ENCODE data around the gene ZNF691. TPM values are rescaled to one million over a fixed set of nuclear protein-coding genes. Genes with fewer than 3 reads are reported as not detected.
"Not testable (repeated sequence)": the region's sequence is repeated elsewhere in the genome, so short reads cannot be mapped to it uniquely, and the experiment has no call there.

Gene ZNF691
- total RNA-seq, result 8.5 TPM
- long read RNA-seq, transcript ZNF691-206 (2 exons, 1,577 nt), result major isoform, 11 of 19 reads
- long read RNA-seq, partial matches to known transcripts, result 3 of 19 reads
- long read RNA-seq, other reads (novel, unspliced or antisense), result 3 of 19 reads

GRCh38 chr1:42846257-42847110, at the start of gene ZNF691:
Gene ZNF691, plus strand, starts transcription at chr1:42846613. Its CDS starts 3,046 bp downstream, at chr1:42849659.
- peak; percentile 95 for DNase-seq
- intact Hi-C loops (cut with DNase I), result no loop called here

GRCh38 chr1:42797414-42797813, 49.0 kb upstream of the ZNF691 start:
- intact Hi-C loops (cut with DNase I), result no loop called here
- DNase-seq (no peak), ATAC-seq (ENCODE audit: poor library complexity) (no peak)

More at GRCh38 chr1:42846257-42847110, at the start of gene ZNF691:
- peak; percentile 99 for ATAC-seq (ENCODE audit: poor library complexity)

- intact Hi-C loops (cut with DNase I), result no loop called here
- no peak for DNase-seq
- no peak for ATAC-seq (ENCODE audit: poor library complexity)
These were observed 48.4 kb upstream of the ZNF691 start for GRCh38 chr1:42797979-42798378.

- DNase-seq, result no peak
- ATAC-seq (ENCODE audit: poor library complexity), result no peak
- intact Hi-C loops (cut with DNase I), result no loop called here
These were observed 44.5 kb upstream of the ZNF691 start for GRCh38 chr1:42801832-42802473.

GRCh38 chr1:42806171-42806570, 40.2 kb upstream of the ZNF691 start:
- no peak for DNase-seq
- ATAC-seq (ENCODE audit: poor library complexity), result no peak
- intact Hi-C loops (cut with DNase I), result no loop called here

GRCh38 chr1:42806593-42806992, 39.8 kb upstream of the ZNF691 start:
- intact Hi-C loops (cut with DNase I), result no loop called here
- ATAC-seq (ENCODE audit: poor library complexity) (no peak), DNase-seq (no peak)

- DNase-seq (no peak), ATAC-seq (ENCODE audit: poor library complexity) (no peak)
- intact Hi-C loops (cut with DNase I), result no loop called here
These were observed 39.3 kb upstream of the ZNF691 start for GRCh38 chr1:42807056-42807668.

- intact Hi-C loops (cut with DNase I); ATAC-seq (ENCODE audit: poor library complexity); DNase-seq: not testable (repeated sequence)
These were observed 31.6 kb upstream of the ZNF691 start for GRCh38 chr1:42814815-42815214.

- no peak for DNase-seq
- no peak for ATAC-seq (ENCODE audit: poor library complexity)
- intact Hi-C loops (cut with DNase I), result no loop called here
These were observed 30.4 kb upstream of the ZNF691 start for GRCh38 chr1:42815941-42816584.

- DNase-seq, result peak; percentile 96
- intact Hi-C loops (cut with DNase I), result no loop called here
These were observed 29.6 kb upstream of the ZNF691 start, which contains the start of the genes ERMAP and SVBP for GRCh38 chr1:42816585-42817439. Gene ERMAP, plus strand, starts transcription at chr1:42817122. Its CDS starts 13,327 bp downstream, at chr1:42830449. Gene SVBP, minus strand, starts transcription at chr1:42817397. Its CDS starts 853 bp downstream, at chr1:42816544.

GRCh38 chr1:42817440-42817767, 29.0 kb upstream of the ZNF691 start:
- DNase-seq (no peak), ATAC-seq (ENCODE audit: poor library complexity) (no peak)
- intact Hi-C loops (cut with DNase I), result no loop called here

More at GRCh38 chr1:42816585-42817439, 29.6 kb upstream of the ZNF691 start, which contains the start of the genes ERMAP and SVBP:
- ATAC-seq (ENCODE audit: poor library complexity), result peak; percentile 99

- ATAC-seq (ENCODE audit: poor library complexity), result no peak
- DNase-seq, result no peak
- intact Hi-C loops (cut with DNase I), result no loop called here
These were observed 28.4 kb upstream of the ZNF691 start for GRCh38 chr1:42817976-42818375.

- DNase-seq (no peak), ATAC-seq (ENCODE audit: poor library complexity) (no peak)
- intact Hi-C loops (cut with DNase I), result no loop called here
These were observed 25.6 kb upstream of the ZNF691 start for GRCh38 chr1:42820813-42821212.

- DNase-seq (no peak), ATAC-seq (ENCODE audit: poor library complexity) (no peak)
- intact Hi-C loops (cut with DNase I), result no loop called here
These were observed 24.7 kb upstream of the ZNF691 start for GRCh38 chr1:42821690-42822089.

GRCh38 chr1:42822800-42823392, 23.5 kb upstream of the ZNF691 start:
- intact Hi-C loops (cut with DNase I), result no loop called here
- DNase-seq, result no peak
- ATAC-seq (ENCODE audit: poor library complexity), result no peak

GRCh38 chr1:42824481-42825035, 21.9 kb upstream of the ZNF691 start:
- DNase-seq (no peak), ATAC-seq (ENCODE audit: poor library complexity) (no peak)
- intact Hi-C loops (cut with DNase I), result no loop called here

Data from Right ventricle myocardium superior (tissue), 1 donor.